GM18498 (cell line): ENCODE measurements around the gene IFT27.
A peak's percentile ranks its signal among the peaks of the same experiment; 100 is the strongest.

Experiments used
- ATAC-seq: cut with Tn5 transposase; IDR thresholded peaks from one replicate; pipeline ENCODE4 v1.9.1; 2021; ENCODE audit warnings: mild to moderate bottlenecking, moderate library complexity; ENCODE audit not compliant: unreplicated experiment

Gene IFT27, protein sequence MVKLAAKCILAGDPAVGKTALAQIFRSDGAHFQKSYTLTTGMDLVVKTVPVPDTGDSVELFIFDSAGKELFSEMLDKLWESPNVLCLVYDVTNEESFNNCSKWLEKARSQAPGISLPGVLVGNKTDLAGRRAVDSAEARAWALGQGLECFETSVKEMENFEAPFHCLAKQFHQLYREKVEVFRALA

DNA sequence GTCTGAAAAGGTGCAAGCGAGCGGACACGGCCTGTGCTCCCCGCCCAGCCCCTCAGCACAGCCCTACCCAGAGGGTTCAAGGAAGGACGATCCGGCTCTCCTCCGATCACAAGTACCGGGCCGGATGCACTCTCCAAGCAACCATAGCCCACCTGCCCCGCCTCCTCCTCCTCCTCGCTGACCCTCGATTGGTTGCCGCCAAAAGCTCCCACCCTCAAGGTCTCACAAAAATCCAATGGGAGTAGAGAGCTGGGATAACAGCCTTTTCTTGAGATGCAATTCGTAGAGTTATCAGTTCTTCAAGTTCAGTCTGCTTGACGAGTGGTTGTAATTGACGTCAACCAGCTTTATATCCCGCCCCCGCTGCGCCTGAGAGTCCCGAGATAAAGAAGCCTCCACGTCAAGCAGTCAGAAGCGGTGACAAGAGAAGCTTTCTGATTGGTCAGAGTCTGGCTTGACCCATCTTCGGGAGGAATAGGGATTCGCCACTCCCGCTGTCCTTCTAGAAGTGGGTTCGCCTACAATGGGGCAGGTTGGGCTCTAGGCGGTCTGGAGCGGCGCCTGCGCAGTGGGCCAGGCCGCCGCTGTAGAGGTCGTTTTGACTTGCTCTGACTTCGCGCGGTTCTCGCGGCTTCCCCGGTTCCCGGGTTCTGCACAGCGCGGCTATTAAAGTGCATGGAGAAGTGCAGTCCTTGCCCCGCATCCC is at the start of gene IFT27:
Gene IFT27, minus strand, starts transcription at position 156 of the 706 bp plus-strand sequence. CDS start 412 bp downstream, outside the sequence.
- ATAC-seq: peak; percentile 94

DNA sequence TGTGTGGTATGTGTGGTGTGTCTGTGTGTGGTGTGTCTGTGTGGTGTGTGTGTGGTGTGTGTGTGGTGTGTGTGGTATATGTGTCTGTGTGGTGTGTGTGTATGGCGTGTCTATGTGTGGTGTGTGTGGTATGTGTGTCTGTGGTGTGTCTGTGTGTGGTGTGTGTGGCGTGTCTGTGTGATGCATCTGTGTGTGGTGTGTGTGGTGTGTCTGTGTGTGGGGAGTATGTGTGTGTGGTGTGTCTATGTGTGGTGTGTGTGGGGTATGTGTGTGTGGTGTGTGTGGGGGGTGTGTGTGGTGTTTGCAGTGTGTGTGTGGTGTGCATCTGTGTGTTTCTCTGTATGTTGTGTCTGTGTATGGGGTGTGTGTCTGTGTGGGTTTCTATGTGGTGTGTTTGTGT is 48.7 kb upstream of the IFT27 start:
- ATAC-seq: no peak

DNA sequence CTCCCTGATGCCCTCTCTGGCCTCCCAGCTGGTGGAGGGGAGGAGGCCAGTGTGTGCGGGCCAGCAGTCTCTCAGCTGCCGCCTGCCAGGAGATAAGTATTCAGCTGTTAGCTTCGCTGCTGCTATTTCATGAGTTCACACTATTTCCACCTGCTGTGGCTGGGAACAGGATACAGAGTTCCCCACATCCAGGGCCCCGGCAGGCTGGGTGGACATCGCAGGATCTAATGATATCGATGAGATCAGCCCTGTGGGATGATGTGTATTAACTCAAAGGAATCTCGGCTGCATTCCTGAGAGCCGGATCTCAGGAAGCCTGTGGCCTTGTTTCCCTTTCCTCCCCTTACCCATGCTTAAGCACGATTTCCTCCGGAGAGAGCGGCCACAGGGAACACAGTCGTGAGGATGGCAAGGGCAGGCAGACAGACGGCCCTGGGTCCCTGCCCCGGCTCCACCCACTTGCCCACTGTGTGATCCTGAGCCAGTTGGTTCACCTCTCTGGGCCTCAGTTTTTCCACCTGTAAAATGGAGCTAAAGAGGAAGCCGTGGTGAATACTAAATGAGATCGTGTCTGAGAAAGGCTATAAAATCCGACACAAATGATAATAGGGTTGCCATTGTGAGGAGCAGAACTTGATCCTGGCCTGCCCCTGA is 47.4 kb upstream of the IFT27 start:
- no peak for ATAC-seq

DNA sequence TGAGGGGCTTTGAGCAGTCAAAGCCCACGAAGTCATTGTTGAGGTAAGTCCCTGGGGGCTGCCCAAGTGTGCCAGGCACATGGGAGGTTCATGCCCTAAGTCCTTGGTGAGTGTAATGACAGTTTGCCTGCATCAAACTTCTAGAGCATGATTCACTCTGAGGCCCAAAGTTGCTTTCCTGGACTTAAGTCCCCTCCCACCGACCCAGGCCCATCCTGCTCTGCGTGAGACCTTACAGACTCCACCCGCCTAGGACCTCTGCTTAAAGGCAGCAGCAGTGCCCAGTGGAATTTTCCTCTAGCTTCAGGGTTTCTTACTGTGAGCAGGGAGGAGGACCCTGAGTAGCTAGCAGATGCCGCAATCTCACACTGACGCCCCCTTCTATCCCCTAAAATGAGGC is 46.7 kb upstream of the IFT27 start:
- no peak for ATAC-seq

DNA sequence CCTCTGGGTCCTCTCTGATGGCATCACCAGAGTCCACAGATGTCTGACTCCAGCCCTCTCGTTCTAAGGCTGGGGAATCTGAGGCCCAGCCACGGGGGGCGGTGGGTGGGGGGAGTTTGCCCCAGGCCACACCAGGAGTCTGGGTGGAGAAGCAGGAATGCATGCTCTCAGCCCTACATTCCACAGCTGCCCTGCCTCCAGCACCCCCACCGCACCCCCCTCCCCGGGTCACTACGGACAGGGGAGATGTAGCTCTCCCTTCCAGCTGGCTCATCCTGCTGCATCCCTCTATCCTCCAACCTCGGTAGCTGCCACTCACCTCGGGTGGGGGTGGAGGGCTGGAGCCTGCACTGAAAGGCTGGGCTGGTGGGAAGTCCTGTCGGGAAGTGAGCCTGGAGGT is 43.2 kb upstream of the IFT27 start:
- no peak for ATAC-seq

DNA sequence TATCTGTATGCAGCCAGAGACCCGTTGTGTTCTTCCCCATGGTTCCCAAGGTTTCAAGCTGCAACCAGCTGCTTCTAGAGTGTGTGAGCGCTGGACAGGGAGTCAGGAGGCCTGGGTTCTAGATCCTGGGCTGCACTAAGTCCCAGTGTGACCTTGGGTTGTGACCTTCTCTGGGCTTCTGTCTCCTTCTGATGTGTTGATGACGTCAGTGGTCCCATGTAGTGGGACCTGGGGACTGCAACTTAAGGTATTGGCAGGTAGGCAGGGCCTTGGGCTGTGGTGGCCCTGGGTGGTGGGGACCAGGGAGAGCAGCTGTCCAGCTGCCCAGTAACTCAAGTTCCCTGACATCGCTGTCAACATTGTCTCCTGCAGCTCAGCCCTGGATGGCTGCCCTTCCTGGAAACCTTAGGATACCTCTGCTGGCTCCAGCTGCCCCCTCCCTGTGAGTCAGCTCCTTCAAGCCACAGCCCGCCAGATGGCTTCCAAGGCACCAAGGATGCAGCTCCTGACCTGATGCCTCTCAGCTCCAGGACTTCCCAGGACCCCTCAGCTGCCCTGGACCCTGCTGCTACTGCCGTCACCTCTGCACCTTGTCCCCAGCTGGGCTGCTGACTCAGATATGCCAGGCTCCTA is 42.2 kb upstream of the IFT27 start:
- no peak for ATAC-seq

DNA sequence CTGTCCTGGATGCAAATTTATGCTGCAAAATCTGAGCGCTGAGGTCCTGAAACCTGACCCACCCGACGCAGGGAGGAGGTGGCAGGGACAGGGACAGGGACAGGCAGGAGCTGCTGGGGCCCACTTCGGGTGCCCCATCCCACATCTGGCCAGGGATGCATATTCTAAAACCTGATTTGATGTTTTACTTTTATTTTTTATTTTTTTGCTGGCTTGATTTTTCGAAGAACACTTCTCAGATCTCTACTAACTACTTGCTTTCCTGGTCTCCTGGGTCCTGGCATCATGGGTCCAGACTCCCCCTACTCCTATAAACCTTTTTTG is 41.6 kb upstream of the IFT27 start:
- no peak for ATAC-seq

DNA sequence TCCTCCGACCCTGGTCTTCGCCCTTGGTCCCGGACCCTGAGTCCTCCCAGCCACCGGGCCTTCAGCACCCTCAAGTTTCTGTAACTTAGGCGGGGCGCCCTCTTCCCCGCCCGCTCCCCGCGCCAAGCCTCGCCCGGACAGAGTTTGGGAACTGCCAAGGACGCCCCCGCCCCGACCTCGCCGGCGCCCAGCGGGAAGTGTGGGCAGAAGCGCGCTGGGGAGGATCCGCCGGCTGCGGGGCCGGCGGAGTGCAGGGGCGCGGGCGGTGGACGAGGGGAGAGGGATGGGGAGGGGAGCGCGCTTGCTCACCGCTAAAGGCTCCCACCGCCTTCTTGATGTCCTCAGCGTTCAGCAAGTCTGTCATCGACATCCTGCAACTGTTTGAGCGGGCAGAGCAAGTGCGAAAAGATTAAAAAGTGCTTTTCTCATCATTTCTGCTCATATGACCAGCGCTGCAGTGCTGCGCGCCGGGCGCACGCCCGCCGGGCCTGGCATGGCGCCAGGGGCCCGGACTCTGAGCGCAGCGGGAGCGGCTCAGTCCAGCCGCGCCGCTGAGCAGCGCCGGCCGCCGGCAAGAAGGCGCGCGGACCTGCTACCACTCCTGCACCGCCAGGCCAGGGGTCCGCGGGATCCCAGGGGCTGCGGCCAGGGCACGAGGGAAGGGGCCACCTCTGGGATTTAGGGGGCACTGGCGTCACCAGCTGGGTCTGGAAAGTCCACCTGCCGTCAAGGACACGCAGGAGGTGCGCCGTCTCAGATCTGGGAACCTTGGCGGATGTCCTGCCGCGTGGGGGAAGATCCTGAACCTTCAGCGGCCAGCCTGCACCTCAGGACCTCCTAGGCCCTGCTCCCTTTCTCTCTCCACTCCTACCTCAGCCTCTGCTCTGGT is 41.0 kb upstream of the IFT27 start, which contains the start of gene PVALB:
Gene PVALB, minus strand, starts transcription at position 400 of the 889 bp plus-strand sequence. Its CDS starts 30 bp downstream, at position 370.
- no peak for ATAC-seq

DNA sequence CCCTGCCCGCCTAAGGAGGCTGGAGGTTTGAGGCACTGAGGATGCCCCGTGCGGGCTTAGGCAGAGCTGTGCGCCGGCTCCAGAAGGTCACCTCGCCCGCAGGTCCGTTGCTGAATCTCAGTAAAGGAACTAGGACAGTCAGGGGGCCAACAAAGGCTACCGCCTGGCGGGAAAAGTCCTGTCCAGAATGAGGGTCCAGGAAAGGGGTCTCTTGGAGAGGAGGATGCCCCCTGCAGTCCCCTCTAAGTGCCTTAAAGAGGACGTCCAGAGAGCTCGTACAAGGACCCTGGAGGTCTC is 40.4 kb upstream of the IFT27 start:
- no peak for ATAC-seq

DNA sequence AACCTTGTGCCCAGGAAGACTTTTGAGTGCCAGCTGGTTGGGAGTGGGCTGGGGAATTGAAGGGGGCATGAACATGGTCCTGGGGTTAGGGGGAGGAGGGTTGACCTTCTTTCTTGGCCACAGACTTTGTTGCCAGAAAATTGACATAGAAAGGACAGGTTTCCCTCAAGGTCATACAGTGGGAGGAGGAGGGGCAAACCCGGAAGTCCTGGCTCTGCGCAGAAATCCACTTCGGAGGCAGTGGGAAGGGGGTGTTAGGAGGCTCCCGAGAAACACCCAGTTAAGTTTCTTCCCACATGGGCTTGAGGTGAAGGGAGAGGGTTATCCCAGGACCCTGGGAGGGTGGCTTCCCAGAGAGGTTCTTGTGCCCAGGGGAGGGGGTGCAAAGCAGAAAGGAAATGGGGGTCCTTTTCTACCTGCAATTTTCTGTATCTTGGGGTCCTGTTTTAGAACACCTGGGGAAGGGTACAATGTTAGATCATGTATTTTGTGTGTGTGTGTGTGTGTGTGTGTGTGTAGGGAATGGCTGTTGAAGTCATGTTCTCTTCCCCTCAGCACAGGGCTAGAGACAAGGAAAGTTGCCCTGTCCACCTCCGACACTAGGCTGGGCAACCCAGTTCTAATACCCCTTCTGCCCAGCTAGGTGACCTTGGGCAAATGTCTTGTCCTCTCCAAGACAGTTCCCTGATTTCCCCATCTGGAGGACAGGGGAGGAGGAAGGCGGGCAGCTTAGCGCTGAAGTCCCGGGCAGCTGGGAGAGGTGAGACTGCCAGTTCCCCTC is 39.8 kb upstream of the IFT27 start:
- no peak for ATAC-seq

DNA sequence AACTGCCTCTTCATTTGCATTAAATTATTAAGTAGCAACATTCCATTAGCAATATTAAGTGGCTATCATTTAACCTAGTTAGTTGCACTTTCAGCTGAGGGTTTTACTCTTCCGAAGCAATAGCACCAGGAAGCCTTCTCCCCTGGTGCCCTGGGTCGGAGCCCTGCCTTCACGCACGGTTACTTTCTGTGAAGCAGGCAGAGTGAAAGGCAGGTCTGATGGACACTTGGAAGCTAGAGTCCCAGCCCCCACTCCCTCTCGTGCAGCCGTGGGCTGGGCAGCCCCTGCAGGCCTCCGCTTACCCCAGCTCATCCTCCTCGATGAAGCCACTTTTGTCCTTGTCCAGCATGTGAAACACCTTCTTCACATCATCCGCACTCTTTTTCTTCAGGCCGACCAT is 38.9 kb upstream of the IFT27 start:
- ATAC-seq: no peak

DNA sequence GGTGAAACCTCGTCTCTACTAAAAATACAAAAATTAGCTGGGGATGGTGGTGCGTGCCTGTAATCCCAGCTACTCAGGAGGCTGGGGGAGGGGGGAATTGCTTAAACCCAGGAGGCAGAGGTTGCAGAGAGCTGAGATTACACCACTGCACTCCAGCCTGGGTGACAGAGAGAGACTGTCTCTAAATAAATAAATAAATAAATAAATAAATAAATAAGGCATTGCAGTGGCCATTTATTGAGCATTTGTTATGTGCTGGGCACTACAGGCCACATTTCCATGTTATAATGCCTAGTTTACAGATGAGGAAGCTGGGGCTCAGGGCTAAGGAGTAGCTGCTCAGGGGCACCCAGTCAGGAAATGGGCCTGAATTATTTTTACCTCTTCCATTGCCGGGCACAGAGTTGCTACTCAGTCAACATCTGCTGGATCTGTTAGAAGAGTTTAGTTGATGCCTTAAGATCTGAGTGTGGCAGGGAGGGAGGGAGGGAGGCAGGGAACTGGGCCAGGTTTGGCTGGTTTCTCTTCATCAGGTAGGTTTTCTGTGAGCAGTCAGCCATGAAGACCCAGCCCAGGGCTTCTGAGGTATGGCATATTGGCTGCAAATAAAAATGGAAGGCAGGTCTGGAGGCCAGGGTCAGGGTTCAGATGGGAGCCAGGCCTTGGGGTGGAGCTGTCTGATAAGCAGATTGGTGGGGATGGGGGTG is 35.3 kb upstream of the IFT27 start:
- no peak for ATAC-seq

DNA sequence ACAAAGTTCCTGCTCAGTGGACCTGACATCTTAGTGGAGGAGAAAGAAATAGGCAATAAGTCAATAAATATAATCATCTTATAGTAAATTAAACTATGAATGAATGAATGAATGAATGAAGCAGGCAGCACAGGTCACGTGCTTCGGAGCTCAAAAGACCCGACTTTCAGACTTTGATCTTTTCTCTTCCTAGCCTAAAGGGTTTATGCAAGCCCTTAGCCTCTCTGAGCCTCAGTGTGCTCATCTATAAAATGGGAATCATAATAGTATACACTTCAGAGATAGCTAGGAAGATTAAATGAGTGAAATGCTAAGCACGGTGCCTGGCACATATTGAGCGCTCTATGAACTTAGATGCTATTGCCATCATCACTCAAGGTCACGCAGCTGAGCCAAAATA is 33.4 kb upstream of the IFT27 start:
- no peak for ATAC-seq

DNA sequence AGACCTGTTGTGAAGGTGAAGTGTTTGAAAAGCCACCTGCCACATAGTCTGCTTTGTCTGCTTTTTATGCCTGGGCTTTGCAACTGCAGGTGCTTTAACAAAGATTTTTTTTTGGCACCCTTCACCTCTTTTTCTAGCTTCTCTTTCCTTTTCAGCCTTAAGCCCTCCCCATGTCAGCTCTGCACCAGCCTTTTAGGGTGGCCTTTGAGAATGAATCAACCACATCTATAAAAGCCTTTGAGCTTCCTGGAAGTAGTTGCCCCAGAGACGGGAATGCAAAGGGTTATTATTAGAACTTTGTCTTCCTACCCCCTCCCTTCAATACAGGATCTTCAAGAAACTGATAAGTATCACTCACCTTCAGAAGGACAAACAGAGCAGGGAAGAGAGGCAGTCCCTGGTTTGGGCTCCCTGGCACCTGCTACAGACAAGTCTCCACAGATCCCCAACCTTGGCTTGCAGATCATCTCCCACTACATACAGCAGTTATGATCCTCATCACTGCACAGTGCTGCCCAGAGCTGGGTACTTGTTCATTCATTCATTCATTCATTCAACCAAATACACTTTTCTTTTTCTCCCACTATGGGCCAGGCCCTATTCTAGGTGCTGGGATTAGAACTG is 32.9 kb upstream of the IFT27 start:
- no peak for ATAC-seq

DNA sequence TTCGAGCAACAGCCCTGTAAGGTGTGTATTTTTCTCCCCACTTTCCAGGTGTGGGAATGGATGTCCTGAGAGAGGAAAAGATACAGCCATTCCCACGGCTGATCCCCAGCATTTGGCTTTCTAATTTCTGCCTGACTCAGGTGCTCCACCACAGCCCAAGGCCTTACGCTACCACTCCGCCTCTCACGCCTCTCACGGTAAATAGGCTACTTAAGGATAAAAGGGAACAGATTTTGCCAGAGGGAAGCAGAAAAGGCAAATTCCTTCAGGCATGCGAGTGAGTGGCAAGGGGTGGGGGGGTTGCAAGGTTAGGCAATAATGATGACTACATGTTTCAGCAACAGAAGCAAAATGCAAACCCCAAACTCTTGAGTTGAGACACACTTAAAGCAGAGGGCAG is 31.7 kb upstream of the IFT27 start:
- no peak for ATAC-seq

DNA sequence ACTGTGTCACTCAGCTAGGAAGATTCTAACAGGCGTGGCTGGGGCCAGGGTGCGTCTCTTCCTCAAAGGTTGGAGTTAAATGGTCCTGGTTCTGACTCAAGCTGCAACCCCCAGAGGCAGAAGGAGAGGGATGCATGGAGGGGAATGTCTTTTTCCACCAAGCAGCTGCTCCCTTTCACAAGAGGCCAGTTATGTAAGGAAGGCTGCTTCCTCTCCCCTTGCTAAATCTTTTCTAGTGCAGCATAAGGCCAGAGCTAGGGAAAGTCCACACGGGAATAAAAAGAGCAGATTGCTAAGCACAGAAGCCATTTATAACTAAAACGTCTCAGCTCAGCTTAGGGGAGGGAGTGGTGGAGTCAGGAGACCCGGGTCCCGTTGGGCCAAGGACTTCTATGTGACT is 30.9 kb upstream of the IFT27 start:
- no peak for ATAC-seq

DNA sequence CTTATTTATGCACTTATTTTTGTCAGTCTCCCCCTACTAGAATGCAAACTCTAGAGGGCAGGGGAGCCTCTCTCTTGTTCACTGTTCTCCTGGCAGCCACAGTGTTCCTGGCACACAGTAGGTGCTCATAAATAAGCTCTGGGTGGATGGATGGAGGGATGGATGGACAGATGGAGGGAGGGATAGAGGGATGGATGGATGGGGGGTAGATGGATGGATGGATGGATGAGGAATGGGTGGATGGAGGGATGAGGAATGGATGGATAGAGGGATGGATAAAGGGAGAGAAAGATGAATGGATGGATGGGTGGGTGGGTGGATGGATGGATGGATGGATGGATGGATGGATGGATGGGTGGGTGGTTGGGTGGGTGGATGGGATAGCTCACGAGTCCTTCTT is 27.4 kb upstream of the IFT27 start:
- ATAC-seq: no peak

DNA sequence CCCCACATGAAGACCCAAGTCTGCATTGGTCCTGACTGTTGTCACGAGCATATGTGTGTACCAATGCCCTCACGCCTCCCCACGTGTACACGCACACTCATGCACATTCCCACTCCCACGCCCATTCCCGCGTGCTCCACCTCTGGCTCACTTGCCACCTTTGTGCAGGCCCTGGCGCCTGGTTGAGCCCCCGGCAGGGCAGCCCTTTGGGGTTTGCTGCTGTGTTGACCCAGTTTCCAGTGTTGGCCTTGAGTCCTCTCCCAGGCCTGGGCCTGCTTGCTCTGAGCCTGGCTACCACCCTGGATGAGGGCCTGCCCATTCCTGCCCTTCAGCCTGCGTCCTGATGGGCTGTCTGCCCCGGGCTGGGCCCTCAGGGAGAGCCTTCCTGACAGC is 22.8 kb upstream of the IFT27 start:
- no peak for ATAC-seq

DNA sequence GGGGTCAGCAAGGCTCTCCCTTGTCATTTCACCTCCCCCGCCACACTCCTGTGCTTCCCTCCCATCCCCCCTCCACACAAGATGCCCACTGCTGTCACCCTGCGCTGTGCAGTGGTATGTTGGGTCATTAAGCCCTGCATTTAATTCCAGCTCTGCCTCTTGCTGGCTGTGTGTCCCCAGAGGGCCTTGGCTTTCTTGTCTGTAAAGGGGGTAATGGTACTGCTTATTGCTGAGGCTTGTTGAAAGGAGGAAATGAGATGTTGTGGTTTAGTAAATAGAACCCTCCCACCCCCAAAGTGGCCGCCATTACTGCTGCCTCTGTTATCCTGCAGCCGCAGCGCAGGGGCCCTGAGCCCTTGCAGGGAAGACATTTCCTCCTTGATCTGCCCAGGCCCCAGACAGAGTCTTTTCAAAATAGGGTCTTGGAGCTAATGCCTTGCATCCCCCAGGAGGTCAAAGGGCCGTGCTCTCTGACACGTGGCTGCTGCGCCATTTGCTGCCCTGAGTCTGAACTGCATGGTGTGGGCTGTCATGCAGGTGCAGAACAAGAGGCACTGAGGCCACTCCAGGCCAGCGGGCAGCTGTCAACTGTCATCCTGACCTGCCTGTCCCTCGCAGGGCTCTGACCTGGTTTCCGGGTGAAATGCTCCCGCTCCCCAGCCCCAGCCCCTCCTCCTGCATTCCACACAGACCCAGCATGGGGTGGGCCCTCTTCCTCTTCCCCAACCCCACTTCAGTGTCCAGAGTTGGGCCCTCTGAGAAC is 22.2 kb upstream of the IFT27 start:
- ATAC-seq: no peak
